ENCODE data around the gene LMO1.

The LMO1 gene

DNA sequence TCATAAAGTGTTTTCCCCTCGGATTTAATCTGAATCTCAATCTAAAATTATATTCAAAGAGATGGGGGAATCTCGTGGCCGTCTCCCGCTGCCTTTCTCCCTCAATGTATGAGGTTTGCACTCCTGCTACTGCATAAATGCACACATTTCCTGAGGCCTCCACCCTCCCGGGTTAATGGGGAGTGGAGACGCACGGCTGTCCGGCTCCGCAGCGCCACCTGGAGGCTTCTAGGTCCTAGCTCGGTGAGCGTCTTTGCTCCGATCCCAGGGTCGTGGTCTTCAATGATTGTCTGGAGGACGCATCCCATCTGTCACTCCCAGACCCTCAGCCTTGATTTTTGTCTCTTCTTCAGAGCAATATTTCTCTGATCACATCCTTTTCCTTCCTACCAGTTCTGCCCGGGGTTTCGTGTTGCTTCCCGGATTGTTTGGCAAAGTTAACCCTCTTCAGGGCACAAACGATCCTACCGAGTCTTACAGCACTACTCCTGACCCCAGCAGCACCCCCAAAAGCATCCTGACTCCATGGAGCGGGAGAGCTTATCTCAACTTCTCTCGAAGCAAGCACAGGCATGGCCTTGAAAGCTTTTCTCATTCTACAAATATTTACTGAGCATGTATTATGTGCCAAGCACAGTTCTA, at the start of gene LMO1:
Gene LMO1 (minus strand): TSS at position 110 of the 642 bp plus-strand sequence. CDS start 516 bp downstream, outside the sequence.
- DNase-seq = peak; percentile 62 to 76

DNA sequence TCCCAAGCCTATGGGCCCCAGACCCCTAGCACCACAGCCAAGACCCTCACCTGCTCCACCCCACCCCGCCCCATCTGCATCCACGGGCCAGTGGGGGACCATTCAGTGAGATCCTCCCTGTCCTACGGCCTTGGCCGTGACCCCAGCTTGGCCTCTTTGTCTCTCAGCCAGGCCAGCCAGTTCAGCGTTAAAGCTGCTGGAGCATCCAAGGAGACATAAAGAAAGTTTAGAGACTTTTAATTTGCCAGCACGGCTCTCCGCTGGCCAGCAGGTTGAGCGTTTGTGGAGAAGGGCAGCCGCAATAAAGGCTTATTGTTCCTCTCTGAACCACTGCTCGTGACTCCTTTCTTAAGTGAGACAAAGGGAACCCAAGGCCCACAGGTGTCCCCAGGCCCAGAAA, 49.3 kb upstream of the LMO1 start:
- DNase-seq = no peak

DNA sequence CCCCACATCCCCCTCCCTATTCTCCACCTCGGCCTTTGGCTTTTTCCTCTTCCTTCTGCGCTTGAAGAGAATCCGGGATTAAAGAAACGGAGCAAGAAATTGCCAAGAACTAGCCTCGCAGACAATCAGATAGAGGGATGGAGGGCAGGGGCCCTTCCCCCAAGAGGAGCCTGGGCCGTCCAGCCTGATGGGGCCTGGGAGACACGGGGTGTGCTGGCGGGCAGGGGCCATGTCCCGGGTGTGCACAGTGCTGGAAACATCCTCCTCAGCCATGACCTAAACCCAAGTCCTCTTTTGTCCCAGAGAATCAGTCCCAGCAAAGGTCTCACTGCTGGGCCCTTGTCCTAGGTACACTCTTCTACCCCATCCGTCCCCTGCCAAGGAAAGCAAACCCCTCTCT, 47.7 kb upstream of the LMO1 start:
- no peak for DNase-seq

DNA sequence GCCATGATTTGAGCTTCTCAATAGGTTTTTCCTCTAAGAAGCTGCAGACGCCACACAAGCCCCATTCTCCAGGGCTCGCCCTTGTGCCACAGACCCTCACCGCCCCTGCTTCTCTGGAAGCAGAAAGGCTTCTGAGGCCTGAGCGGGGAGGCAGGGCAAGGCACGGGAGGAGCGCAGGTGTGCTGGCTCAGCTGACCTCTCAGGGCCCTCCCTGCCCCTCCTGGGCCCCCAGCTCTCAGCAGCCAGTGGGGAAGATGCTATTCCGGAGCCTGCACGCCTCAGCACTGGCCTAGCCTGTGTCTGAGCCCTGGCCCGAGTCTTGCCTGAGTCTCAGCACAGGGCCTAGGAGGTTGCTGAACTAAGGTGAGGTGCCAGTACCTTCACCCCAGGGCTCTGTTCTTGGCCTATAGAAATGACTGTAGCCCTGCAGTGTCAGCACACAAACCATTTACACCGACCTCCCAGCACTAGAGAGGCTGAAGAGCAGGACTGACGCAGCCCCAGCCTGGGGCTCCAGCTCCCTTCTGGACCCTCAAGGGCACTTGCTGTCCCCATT, 47.1 kb upstream of the LMO1 start:
- no peak for DNase-seq

DNA sequence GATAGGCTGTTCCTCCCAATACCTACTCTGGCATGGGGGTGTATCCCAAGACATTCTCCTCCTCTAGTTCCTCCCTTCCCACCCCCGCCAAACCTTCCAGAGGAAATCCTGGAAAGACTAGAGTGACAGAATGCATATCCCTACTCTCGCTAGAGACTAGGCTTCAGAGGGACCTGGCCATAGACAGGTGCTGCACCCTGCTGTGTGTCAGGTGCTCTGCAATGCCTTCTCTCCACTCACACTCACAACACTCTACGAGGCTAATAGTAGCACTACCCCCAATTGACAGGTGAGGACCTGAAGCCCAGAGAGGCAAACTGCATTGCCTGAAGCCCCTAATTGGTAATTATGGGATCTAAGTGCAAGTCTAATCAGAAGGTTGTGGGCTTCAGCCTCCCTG, 46.2 kb upstream of the LMO1 start:
- DNase-seq = no peak

DNA sequence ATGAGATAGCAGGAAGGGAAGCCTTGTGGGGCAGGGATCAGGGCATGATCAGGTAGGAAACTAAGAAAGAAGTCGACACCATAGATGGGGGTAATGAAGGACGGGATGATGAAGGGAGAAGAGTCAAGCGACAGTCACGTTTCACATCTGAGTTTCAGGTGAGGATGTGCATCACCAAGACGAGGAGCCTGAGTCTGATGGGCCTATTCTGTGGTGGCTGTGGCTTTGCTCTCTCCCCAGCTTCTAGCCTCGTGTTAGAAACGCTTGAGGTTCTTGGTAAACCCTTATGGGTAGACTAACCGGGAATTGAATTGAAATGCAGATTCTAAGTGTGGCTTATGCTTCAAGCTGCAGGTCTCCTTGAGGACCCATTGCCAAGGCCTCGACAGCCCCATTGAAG, 45.6 kb upstream of the LMO1 start:
- DNase-seq = no peak

DNA sequence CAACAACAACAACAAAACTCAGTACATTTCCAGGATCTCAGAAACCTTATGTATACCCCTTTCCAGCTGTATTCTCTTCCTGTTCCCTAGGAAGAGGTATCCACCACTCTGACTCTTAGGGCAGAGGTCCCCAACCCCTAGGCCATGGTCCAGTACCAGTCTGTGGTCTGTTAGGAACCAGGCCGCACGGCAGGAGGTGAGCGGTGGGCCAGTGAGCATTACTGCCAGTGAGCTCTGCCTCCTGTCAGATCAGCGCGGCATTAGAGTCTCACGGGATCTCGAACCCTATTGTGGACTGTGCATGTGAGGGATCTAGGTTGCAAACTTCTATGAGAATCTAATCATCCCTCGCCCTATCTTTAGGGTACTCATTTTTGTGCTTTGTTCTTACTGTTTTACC, 43.9 kb upstream of the LMO1 start:
- no peak for DNase-seq

DNA sequence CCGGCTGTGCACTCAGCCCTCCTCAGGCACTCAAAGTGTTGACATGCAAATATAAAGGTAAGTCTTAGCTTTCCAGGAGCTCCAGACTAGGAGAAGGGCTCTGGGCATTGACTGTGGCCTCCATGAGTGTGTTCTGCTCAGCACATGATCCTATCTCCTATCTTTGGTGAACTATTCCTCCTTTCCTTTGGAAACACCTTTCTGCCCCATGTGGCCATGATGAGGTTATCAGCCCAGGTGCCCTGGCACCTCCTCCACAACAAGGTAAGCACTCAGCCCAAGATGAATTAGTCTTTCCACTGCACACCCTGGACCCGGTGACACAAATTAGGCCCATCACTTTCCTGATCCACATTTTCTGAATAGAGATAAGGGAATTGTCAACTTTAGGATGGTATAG, 37.9 kb upstream of the LMO1 start:
- no peak for DNase-seq

DNA sequence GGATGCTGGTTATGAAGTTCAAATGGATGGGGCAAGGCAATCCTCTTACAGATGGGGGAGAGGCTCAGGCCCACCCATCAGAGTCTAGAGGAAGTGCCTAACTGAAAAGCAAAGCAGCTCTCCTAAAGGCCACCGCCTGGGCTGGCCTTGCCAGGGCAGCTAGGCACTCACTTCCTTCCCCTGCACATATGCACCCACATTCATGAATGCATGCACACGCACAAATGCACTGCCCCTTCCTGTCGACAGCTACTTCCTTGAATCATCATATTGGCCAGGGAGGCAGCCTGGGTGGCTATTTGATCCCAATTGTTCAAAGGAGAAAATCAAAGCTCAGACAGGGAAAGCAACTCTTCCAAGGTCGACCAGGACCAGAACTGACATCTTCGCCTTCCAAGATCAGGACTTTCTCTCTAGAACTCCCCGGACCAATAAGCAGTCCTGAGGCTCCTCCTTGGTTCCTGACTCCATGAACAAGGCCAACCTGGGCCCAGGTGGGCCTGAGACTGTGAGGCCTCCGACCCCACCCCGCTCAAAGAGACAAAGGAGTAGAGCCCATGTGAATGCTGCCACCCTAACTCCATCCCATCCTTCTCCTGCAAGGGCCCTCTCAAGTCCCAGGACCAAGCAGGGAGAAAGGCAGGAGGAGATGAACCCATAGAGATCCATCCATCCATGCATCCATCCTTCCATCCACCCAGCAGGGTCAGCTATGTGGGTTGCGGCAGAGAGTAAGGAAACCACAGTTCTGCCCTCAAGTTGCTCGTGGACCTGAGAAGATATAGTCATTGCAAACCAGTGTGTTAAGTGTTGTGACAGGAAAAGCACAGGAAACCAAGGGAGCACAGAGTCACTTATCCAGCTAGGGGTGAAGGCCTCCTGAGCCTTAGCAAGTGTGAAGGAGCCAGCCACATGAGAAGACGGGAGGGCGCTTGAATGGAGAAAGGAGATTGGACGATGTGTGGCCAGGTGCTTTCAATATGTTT, 35.4 kb upstream of the LMO1 start:
- no peak for DNase-seq

DNA sequence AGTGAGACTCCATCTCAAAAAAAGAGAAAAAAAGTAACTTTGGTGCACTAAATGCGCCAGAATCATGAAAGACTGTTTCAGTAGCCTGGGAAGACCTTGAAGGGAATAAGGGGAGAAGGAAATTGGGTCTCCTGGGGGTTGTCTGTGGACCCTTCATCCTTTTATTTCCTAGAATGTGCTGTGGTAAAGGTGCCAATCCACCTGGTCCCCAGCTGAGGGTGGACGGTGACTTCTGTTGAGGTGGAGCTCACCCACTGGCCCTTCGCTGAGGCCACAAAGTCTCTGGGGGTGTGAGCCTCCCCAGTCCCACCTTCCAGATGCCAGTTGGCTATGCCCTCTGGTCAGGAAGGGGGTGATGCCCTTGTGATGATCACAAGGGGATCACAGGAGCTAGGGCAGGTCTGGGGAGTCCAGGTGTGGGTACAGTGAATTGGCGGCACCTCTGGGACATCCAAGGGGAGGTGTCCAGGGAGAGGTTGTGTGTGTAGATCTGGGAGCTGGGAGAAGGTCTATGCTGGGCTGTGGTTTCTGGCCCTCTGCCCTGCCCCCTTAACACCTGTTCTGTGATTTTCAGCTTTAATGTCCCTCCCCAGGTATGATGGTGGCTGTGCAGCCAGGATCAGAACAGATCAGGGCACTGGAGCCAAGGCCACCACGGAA, 34.2 kb upstream of the LMO1 start:
- DNase-seq = no peak

DNA sequence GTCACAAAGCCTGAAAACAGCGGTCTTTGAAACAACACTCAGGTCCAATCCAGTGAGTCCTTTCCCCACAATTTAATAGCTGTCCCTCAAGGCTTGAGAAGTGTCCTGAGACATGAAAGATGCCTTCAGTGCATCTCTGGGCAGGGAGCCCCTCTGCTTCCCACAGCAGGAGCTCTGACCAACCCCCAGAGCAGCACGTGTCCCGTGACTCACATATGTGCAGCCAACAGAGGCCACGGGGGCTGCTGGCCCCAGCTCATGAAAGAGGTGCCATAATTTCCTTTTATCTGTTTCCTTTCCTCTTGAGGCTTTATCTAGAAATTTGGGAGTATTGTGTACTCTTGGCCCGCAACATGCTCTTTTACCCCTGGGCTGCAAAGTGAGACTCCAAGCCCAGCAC, 33.2 kb upstream of the LMO1 start:
- DNase-seq = no peak

DNA sequence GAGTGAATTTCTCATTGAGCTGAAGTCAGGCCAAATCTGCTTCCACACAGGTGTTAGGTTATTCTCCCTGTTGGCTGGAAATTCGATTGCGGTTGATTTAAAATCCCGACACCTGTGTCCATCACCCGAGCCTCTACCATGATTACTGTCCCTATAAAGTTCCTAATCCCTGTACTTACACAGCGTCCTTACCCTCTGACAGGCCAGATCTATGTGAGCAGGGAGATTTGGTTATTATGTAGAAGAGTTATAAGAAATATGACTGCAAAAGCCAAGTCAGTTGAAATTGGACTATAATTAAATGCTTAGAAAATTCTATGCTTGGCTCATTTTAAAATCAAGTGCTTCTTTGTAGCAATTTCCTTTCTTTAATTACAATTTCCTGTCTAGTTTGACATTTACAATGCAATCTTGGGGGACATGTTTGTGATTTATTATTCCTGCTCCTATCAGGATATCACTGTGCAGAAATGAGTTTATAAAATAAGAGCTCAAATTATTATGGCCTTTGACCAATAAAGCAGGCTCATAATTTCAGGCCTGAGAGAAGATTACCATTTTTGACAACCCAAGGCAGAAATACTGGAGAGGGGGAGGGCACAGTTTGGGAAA, 32.5 kb upstream of the LMO1 start:
- DNase-seq = no peak

DNA sequence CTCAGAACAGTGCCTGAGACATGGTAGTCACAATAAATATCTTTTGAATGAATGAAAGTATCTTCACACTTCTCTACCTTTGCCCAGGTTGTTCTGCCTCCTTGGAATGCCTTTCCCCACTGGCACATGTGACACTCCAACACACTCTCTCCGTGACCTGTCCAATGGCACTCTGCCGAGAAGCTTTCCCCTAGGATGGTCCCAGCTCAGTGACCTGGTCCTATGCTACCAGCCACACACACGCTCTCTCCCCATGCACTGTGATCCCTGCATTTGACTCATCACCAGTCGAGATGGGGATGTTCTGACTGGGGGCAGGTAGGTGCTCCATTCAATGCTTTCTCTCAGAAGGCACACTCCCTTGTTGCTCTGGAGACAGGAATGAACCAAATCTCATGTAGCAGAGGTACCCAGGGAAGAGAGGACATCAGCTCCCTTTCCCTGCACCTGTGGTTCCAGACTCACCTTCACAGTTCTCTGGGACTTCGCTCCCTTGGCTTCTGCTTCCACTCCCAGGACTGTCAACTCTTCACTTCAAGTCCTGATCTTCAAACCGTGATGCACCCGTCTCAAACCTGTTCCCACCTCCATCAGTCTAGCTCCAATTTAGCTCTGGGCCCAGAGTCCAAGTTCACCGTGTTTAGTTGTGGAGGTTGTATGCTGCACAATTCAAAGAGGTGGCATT, 30.7 kb upstream of the LMO1 start:
- no peak for DNase-seq

DNA sequence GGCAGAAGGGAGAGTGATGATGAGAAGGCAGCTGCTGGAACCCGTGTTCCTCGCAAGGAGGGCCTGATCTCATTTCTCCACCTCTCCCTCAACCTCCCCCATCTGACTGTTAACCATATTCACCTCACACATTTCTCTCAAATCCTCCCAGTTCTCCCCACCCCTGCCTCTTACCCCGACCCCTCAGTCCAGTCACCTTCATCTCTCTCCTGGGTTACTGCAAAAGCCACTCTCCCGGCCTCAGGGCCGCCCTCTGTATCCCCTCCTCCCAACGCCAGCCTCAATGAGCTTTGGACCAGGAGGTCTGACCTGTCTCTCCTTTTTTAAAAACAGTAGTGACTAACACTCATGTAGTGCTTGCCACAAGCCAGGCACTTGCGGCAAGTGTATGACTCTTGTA, 29.5 kb upstream of the LMO1 start:
- DNase-seq = no peak

DNA sequence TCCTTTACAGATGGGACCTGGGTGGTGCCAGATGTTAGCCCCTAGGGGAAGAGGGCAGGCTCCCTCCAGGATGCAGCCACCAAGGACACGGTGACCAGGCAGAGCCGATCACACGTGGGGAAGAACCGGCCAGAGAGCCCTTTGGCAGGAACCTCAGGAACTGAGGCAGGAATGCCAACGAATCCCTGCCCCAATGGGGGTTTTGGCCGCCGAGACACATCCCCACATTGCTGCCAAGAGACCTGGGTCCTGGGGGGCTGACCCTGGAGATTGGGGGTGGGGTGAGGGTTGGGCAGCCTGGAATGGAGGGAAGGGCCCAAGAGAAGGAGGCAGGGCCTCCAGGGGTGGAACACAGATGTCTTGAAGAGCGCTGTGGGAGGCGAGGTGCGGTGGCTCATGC, 28.7 kb upstream of the LMO1 start:
- DNase-seq = no peak

DNA sequence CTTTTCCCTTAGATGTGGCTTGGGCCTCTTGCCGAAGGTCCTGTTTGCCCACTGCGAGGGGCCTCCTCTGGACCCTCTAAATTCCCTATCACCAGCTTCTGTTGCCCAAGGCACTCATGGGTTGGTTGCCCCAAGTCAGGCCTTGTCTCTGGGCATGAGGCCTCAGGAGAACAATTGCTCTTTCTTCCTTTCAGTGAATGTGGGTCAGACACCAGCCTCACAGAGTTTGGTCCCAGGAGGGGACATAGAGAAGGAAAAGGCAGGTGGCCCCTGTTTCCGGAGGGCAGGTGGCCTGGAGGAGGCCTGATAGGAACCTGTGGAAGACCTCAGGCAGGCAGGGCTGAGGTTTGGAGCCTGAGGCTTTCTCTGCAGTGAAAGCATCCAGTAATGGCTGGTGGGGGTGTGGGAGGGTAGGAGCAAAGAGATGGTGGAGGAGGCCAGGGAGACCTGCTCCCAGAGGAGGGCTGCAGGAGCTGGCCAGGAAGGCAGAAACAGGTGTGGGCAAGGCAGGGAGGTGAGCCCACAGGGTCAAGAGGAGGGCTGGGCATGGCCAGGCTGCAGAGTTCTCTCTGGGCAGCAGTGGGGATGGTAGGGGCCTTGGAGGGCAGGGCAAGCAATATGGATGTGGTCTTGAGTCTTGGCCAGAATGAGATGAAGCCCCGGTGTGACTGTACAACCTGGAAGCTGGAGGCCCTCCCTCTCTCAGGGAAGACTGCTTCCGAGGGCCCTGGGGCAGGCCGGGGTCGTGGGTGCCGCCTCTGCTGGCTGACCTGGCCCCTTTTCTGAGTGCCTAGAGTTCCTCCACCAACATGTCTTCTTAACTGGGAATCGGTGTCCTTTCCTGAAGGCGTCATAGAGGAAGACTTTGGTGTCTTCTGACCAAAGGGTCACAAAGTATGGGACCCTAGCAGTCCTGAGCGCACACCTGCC, 28.0 kb upstream of the LMO1 start:
- DNase-seq = no peak

DNA sequence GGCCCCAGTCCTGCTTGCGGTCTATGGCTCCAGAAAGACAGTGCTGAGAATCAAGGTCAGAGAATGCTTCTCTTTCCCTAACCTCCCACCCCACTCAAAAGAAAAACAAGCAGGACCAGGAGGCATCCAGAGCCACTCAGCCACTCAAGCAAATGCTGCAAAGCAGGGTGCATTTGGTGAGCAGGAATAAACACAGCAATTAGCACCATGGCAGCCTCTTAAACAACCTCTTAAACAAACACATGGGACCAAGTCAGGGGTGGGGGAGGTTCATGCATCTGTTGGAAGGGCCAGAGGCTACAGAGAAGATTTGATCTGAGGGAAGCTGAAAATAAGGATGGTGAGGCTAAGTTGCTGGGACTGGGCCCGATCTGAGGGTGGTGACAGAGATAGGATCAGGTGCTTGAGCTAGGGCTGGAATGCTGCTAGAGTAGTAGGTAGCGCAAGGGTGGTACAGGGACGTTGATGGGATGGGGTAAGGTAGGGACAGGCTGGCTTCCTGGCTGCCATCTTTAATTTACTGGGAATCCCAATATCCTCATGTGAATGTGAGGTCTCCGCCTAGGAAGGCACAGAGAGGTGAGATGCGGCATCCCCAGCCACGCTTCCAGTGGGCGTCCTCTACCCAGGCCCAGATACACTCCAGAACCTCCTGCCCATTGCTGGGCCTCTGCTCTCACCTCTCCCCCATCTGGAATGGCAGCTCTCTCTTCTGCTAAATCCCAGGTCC, 26.6 kb upstream of the LMO1 start:
- no peak for DNase-seq

DNA sequence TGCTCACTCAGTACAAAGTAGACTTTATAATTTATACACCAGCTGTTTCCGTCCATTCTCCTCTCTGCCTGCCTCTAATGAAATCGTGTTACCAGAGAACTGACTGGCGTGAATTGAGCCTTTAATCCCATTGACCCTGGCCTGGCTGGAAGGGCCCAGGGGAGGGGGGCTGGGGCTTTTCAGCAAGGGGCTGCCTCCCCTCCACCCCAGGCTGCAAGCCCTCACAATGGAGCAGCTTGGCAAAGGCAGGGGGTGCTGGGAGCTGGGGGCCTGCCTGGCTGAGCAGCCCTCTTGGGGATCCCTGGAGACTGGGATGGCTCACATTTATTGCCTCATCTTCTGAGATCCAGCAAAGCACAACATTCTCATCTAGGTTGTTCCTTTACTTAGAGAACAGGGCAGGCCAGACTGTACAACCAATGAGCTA, 25.8 kb upstream of the LMO1 start:
- no peak for DNase-seq

DNA sequence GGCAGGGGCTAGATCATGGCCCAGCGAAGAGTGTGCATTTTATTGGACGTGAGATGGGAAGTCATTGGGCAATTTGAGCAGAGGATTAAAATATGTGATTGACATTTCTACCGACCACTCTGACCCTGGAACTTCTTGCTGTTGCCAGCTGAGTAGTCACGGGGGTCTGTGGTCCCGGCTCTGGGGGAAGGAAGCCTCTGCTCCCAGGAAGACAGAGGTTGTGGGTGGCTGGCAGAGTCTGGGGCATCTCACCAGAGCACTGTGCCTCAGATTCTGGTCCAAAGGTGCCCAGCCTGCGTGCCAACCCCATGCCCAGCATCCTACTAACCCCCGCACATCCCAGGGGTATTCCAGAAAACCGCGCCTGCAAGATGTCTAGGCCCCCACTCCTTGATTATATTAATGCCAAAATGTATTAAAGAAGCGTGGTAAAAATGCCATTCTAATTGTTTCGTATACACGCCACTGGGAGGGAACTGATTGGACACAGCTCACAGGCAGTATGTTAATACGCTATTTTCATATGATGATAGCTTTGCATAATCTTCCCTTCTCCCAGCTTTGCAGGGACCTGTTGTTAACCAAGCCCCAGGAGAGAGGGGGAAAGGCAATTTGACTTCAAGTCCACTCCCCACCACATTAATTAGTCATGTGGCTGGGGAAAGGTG, 25.3 kb upstream of the LMO1 start:
- no peak for DNase-seq
